Activated naive CD4-positive, alpha-beta T cell treated with anti-CD3 and anti-CD28 coated beads, Interleukin-2, amount 50 U/mL, for 72 hours (primary cell): ENCODE results near the gene PLEKHG4. TPM values are rescaled to one million over a fixed set of nuclear protein-coding genes. Genes with fewer than 3 reads are reported as not detected.

Source experiments
- ATAC-seq, 2 donors: fragments of 150-1000 bp; cut with Tn5 transposase; 2 replicates each; pipeline ENCODE4 v1.10.0; 2021; ENCODE audit warnings: mild to moderate bottlenecking in 2 of 2, moderate library complexity in 2 of 2
- DNase-seq, 2 donors: peaks; one replicate each; pipeline ENCODE4 v3.0.0; 2021 to 2022; ENCODE audit warnings: low spot score in 2 of 2
- H3K27ac Mint-ChIP-seq, 2 donors: one replicate each; pipeline ENCODE4 v1.8.0; 2022; ENCODE audit warnings: mild to moderate bottlenecking in 2 of 2, mixed read lengths in 2 of 2
- H3K36me3 Mint-ChIP-seq, 2 donors: one replicate each; pipeline ENCODE4 v1.8.0; 2022; ENCODE audit warnings: mixed read lengths in 2 of 2
- H3K9me3 Mint-ChIP-seq, 2 donors: one replicate each; pipeline ENCODE4 v1.8.0; 2022; ENCODE audit warnings: mixed read lengths in 2 of 2
- total RNA-seq, 2 donors: library from RNA; stranded (reverse); gene quantifications; one replicate each; pipeline ENCODE4 v1.2.3, GENCODE V29; 2022

The PLEKHG4 gene
- total RNA-seq, 2 donors from 2014 or later: 9.5 to 23.2 TPM

- Mint-ChIP-seq H3K36me3 (no peaks in the 10 kb centered on the region), H3K27ac (no peak overlapping the region), H3K9me3 (no peaks in the 10 kb centered on the region)
- DNase-seq (no peak), ATAC-seq (no peak)
These were observed 12.1 kb downstream of the PLEKHG4 start for GRCh38 chr16:67291461-67291860.

GRCh38 chr16:67294171-67294757 is 14.9 kb downstream of the PLEKHG4 start:
- no peak for DNase-seq
- Mint-ChIP-seq H3K27ac (peak overlapping the region in 1 of 2 donors; percentile 15), H3K36me3 (no peaks in the 10 kb centered on the region), H3K9me3 (no peaks in the 10 kb centered on the region)
- no peak for ATAC-seq

DNA sequence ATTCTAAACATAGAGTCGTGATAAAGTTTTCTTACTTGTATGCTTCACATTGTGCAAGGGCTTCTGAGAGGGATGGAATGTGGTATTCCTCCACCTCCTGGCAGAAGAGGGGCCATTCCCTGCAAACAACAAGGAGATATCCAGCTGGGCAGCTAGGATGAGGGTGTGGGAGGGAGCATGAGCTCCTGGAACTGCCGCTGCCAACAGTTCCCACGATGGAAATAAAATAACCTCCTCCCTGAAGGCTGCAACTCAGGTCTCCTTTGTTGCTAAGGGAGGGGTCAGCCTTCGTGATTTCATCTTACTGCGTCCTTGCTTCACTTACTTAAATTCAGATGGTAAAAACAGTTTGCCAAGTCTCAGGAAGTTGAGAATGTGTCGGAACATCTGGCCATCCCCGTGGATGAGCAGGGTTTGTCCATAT is 15.6 kb downstream of the PLEKHG4 start:
- Mint-ChIP-seq H3K36me3 (no peaks in the 10 kb centered on the region), H3K27ac (no peak overlapping the region), H3K9me3 (no peaks in the 10 kb centered on the region)
- no peak for ATAC-seq
- no peak for DNase-seq

DNA sequence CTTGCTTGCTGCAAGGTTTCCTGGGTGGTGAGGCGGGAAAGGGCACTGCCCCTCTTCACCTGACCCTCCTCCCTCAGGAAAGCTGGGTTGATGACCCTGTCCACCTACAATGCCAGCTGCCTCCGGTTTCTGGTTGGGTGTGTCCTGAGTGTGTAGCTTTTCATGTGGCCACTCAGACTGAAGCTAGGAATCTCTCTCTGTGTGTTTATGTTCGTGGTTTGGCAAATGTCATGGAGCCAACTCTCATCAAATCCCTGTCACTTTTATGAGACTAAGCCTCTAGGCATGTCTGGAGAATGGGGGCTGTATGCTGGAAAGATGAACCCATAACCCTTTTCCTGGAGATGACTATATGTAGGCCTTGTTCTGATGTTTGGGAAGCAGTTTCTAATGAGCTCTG is 17.1 kb downstream of the PLEKHG4 start:
- no peaks in the 10 kb centered on the region for H3K36me3 Mint-ChIP-seq
- no peaks in the 10 kb centered on the region for H3K9me3 Mint-ChIP-seq
- DNase-seq (no peak), ATAC-seq (no peak)
- no peak overlapping the region for H3K27ac Mint-ChIP-seq

DNA sequence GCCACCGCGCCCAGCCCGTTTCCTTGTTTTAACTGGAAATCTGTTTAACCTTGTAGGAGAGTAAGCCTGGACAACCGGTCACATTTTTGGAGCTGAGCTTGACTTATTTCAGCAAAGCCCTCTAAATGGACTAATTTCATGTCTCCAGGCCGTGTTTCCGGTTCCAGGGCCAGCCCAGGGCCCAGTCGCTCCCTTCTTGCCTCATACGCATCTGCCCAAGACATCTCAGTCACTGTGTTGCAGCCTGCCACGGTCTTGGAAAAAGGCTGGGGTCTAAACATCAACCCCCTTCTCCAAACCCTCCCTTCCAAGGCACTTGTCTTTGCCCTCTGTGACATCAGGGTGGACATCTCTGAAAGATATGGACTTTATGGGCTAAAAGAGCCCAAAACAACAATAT is 18.9 kb downstream of the PLEKHG4 start:
- H3K27ac Mint-ChIP-seq: peak overlapping the region in 1 of 2 donors; percentile 2
- DNase-seq (no peak), ATAC-seq (no peak)
- no peaks in the 10 kb centered on the region for H3K9me3 Mint-ChIP-seq
- H3K36me3 Mint-ChIP-seq: no peaks in the 10 kb centered on the region

GRCh38 chr16:67299269-67299668 is 19.9 kb downstream of the PLEKHG4 start:
- H3K36me3 Mint-ChIP-seq: no peaks in the 10 kb centered on the region
- H3K27ac Mint-ChIP-seq: peak overlapping the region in 1 of 2 donors; percentile 22
- ATAC-seq: no peak
- peak in 1 of 2 donors; percentile 45 for DNase-seq
- no peaks in the 10 kb centered on the region for H3K9me3 Mint-ChIP-seq

DNA sequence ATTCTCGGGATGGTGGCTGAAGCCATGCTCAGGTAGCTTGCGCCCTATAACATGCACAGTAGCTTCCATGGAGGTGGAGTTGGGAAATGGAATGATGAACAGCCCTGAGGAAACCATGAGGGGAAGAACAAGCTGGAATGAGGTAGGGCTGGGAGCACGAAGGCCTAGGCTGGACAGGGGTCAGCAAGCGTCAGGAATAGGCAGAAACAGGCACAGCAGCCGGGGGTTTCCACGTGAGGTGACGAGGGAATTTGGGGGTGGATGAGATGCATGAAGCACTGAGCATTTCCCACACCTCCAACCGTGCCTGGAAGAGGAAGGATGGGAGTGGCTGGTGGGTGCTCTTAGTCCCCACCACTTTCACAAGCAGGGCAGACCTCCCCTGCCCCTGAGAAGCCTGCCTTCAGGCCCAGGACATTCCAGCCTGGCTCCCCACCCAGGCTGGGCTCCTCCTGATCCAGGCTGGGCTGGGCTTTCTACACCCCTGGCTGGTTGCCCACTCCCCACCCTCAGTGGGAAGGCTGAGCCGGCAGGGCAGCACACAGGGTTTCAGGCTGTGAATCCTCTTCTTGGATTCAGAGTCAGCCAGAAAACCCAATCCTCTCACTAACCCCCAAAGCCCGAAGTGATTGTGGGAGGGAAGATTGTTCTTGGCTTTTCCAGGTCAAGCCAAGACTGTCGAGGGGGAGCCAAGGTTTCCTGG is 21.9 kb downstream of the PLEKHG4 start:
- Mint-ChIP-seq H3K9me3 (no peaks in the 10 kb centered on the region), H3K27ac (peak overlapping the region; percentile 24 to 38), H3K36me3 (no peaks in the 10 kb centered on the region)
- DNase-seq (no peak), ATAC-seq (no peak)

GRCh38 chr16:67302076-67302475 is 22.7 kb downstream of the PLEKHG4 start:
- H3K9me3 Mint-ChIP-seq: no peaks in the 10 kb centered on the region
- DNase-seq (no peak), ATAC-seq (no peak)
- H3K27ac Mint-ChIP-seq: peak overlapping the region; percentile 6 to 8
- no peaks in the 10 kb centered on the region for H3K36me3 Mint-ChIP-seq

DNA sequence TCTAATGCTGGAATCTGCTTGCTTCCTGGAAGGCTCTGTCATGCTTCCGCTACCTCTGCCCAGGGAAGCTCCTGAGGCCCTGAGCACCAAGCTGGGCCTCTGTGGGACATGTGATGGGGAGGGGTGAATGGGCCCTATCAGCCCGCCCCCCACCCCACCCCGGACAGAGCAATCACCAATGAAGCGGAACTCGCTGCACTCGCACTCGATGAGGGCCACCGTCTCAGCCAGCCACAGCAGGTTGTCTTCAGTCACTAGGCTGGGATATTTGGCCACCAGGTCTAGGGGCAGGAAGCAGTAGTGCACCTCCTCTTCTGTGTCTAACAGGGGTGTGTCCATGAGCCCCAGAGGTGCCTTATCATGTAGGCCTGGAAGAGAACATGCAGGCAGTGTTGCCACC is 23.6 kb downstream of the PLEKHG4 start:
- H3K36me3 Mint-ChIP-seq: no peaks in the 10 kb centered on the region
- ATAC-seq (no peak), DNase-seq (no peak)
- H3K27ac Mint-ChIP-seq: no peak overlapping the region
- no peaks in the 10 kb centered on the region for H3K9me3 Mint-ChIP-seq

- peak overlapping the region in 1 of 2 donors; percentile 49 for H3K27ac Mint-ChIP-seq
- H3K9me3 Mint-ChIP-seq: peaks cover 0 to 6% of the 10 kb centered on the region in 2 donors
- DNase-seq: no peak
- no peak for ATAC-seq
- peaks cover 0 to 10% of the 10 kb centered on the region in 2 donors for H3K36me3 Mint-ChIP-seq
These were observed 24.7 kb downstream of the PLEKHG4 start for GRCh38 chr16:67304020-67304419.

DNA sequence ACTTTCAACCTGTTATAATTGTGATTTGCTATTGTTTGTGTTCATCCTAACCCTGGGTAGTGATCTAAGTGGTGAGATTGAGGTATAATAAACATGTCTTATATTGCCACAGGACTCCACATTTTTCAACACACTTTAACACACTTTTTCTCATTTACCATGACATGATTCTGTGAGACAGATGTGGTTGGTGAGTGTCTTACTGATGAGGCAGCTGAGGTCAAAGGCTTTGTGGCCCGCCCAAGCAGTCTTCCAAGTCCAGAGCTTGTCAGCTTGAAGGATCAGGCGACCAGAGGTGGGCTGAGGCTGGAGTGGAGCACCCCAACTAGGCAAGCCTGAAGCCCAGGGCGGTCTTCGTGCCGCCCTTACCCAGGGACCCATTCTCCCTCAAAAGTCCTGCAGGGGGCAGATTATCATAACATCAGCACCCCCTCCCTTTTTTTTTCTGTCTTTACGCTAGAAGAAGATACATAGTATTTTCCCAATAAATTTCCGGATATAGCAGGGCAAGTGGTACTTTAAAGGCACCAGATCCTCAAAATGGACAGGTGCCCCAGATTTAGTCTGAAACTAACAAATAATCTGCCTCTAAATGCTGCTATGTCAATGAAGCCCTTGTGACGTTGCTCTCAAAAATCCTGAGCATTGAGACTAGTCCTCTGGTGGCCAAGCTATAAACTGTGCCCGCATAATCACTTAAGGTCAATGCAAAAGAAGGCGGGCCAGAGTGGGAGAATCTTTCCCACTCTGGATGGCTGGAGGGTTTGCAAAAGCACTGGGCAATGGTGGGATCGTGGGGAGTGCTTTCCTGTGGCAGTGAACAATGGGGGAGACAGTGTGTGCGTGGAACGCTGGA is 26.1 kb downstream of the PLEKHG4 start:
- ATAC-seq (no peak), DNase-seq (no peak)
- Mint-ChIP-seq H3K9me3 (peaks cover 0 to 9% of the 10 kb centered on the region in 2 donors), H3K36me3 (peaks cover 0 to 22% of the 10 kb centered on the region in 2 donors), H3K27ac (no peak overlapping the region)

DNA sequence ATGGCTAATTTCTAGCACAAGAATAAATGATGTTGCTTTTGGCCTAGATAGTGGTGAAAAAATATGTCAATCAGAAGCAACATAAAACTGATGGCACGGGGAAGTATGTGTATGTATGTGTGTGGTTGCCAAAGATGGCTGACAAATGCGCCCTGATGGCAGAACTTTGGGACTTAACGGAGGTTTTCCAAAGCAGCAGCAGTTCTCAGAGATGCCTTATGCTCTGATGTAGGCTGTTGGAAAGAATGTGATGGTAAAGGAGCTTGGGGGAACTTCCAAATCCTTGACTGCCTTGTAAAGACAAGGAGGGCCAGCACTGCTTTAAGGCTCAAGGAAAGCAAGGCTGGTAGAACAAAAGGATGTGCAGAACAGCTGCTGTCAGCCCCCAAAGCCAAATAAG is 31.2 kb downstream of the PLEKHG4 start:
- Mint-ChIP-seq H3K36me3 (peaks cover 0 to 29% of the 10 kb centered on the region in 2 donors), H3K27ac (peak overlapping the region; percentile 92 to 98), H3K9me3 (peaks cover 3 to 13% of the 10 kb centered on the region in 2 donors)
- ATAC-seq (no peak), DNase-seq (no peak)

DNA sequence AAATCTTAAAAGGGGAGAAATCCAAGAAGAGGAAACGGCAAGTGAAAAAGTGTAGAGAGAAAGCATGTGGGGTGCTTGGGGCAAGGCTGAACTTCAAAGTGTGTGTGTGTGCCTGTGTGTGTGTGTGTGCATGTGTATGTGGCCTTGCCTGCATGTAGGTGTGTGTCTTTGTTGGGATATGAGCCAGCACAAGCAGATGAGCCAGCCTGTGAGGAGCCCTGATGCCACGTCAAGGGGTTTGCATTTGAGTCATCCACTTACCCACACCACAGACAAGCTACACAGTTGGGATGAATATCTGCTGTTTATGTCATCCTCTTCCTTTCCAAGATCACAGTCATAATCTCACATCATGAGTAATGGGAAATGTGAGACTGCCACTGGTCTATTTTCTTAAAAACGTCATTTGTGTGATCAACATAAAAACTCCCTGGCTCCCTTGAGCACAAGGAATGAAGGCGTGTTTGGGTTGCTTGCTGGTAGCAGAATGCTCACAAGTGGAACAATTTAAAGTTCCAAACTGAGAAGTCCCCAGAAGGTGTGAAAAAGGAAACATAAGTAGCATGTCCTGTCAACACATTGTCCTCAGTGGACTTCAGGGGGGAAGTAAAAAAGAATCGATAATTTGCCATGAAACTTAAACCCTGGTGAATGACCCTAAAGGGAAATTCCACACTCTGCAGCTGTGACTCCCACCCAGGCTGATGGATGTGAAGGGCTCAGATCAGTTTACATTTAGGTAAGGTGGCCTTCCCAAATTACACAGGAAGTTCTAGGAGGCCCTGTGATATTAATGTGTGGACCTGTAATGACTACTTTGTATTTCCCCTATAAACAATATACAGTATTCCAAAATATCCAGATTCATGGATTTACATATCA is 32.5 kb downstream of the PLEKHG4 start:
- peak; percentile 86 to 92 for DNase-seq
- H3K27ac Mint-ChIP-seq: peak overlapping the region; percentile 92 to 98
- H3K9me3 Mint-ChIP-seq: peaks cover 3 to 13% of the 10 kb centered on the region in 2 donors
- ATAC-seq: peak; percentile 97 to 98
- H3K36me3 Mint-ChIP-seq: peaks cover 0 to 29% of the 10 kb centered on the region in 2 donors

GRCh38 chr16:67312719-67313118 is 33.4 kb downstream of the PLEKHG4 start:
- Mint-ChIP-seq H3K27ac (peak overlapping the region; percentile 92 to 98), H3K36me3 (peaks cover 0 to 29% of the 10 kb centered on the region in 2 donors), H3K9me3 (peaks cover 3 to 13% of the 10 kb centered on the region in 2 donors)
- DNase-seq (no peak), ATAC-seq (no peak)

DNA sequence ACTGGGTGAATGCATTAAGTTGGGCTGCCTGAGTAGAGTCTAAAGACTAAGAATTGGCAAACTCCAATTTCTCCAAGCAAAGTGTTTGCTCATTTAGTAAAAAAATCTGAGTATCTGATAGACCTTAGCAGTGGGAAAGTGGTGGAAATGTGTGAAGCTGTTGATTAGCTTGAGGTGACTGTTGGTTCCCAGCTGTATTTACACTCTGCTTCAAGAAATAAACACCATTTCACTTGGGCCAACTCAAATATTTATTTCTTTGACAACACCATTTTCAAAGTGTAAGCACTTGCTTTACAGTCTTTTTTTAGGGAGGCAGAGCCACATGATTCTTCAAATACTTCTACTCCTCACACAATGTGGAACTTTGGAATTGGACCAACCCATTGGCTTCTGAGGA is 38.5 kb downstream of the PLEKHG4 start:
- Mint-ChIP-seq H3K27ac (no peak overlapping the region), H3K36me3 (no peaks in the 10 kb centered on the region), H3K9me3 (no peaks in the 10 kb centered on the region)
- no peak for ATAC-seq
- no peak for DNase-seq

GRCh38 chr16:67326115-67326471 is 46.8 kb downstream of the PLEKHG4 start:
- ATAC-seq: no peak
- H3K27ac Mint-ChIP-seq: peak overlapping the region; percentile 45 to 66

More at GRCh38 chr16:67326115-67326471, 46.8 kb downstream of the PLEKHG4 start:
- no peak for DNase-seq
- Mint-ChIP-seq H3K9me3 (no peaks in the 10 kb centered on the region), H3K36me3 (peaks cover 5 to 6% of the 10 kb centered on the region in 2 donors)
